ENCODE results near the gene ARHGAP31. TPM values are rescaled to one million over a fixed set of nuclear protein-coding genes. Genes with fewer than 3 reads are reported as not detected.

Gene ARHGAP31
- total RNA-seq, 6 experiments from 2014 or later = 1.6 to 8.7 (median 4.9) TPM

DNA sequence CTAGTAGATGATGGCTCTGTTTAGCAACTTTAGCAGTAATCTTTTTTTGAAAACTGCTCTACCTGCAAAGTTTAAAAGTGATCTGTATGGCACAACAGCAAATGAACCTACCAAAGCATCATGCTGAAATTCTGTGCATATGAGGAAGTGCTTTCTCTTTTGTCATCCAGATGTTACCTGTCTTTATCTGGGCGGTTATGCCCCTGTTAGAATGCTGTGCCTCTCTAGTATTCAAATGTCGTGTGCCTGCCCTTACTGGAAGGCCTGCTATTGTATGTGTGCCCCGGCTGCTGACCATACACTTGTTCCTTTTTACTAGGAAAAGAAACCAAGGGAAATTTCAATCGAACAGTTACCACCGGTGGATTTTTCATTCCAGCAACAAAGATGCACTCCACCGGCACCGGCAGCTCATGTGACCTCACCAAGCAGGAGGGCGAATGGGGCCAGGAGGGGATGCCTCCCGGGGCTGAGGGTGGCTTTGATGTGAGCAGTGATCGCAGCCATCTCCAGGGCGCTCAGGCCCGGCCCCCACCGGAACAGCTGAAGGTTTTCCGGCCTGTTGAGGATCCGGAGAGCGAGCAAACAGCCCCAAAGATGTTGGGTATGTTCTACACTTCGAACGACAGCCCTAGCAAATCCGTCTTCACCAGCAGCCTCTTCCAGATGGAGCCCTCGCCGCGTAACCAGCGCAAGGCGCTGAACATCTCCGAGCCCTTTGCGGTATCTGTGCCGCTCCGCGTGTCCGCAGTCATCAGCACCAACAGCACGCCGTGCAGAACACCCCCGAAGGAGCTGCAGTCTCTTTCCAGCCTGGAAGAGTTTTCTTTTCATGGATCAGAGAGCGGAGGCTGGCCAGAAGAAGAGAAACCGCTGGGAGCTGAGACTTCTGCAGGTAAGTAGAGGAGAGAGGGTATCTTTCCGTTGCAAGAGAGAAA, 107.6 kb downstream of the ARHGAP31 start:
- intact Hi-C loops (cut with DNase I) = no loop called here
- no peak for DNase-seq
- Histone ChIP-seq H3K36me3 (no peaks in the 10 kb centered on the region), H3K4me3 (no peak overlapping the region), H3K27ac (no peak overlapping the region), H3K9me3 (no peaks in the 10 kb centered on the region), H3K27me3 (no peaks in the 10 kb centered on the region), H3K4me1 (no peaks in the 10 kb centered on the region)
- ATAC-seq = no peak
- no peak for TF ChIP-seq POLR2A (IDR thresholded peaks at IDR 0.05)
- TF ChIP-seq, protein P1, sequence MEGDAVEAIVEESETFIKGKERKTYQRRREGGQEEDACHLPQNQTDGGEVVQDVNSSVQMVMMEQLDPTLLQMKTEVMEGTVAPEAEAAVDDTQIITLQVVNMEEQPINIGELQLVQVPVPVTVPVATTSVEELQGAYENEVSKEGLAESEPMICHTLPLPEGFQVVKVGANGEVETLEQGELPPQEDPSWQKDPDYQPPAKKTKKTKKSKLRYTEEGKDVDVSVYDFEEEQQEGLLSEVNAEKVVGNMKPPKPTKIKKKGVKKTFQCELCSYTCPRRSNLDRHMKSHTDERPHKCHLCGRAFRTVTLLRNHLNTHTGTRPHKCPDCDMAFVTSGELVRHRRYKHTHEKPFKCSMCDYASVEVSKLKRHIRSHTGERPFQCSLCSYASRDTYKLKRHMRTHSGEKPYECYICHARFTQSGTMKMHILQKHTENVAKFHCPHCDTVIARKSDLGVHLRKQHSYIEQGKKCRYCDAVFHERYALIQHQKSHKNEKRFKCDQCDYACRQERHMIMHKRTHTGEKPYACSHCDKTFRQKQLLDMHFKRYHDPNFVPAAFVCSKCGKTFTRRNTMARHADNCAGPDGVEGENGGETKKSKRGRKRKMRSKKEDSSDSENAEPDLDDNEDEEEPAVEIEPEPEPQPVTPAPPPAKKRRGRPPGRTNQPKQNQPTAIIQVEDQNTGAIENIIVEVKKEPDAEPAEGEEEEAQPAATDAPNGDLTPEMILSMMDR (IDR thresholded peaks at IDR 0.05) = no peak
- WGBS (ENCODE audit: insufficient coverage, low coverage, low lambda C conversion rate, missing lambda C conversion rate) = 67% methylated on average over 5 of the region's 36 CpGs

DNA sequence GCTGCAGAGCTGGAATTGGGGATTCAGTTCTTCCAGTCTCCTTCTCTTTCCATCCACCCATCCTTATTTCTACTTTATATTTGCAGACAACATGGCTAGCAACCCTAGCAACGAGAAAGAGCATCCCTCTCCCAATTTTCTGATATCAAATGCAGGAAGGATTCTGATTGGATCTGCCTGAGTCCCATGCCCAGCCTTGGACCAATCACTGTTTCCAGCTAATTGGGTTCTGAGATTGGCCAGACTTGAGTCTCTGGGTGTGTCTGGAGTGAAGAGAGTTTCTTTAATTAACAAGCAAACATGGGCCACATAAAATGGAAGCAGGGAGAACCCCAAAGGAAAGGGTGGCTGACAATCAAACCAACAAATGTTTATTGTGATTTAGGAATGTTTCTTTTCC, 108.6 kb downstream of the ARHGAP31 start:
- Histone ChIP-seq H3K36me3 (no peaks in the 10 kb centered on the region), H3K27ac (no peak overlapping the region), H3K4me3 (no peak overlapping the region), H3K9me3 (no peaks in the 10 kb centered on the region), H3K4me1 (no peaks in the 10 kb centered on the region), H3K27me3 (no peaks in the 10 kb centered on the region)
- ATAC-seq (no peak), DNase-seq (no peak)
- WGBS (ENCODE audit: insufficient coverage, low coverage, low lambda C conversion rate, missing lambda C conversion rate) = 46% methylated on average over 1 of the region's 1 CpG
- TF ChIP-seq, protein P1 (IDR thresholded peaks at IDR 0.05) = no peak
- no peak for TF ChIP-seq POLR2A (IDR thresholded peaks at IDR 0.05)
- intact Hi-C loops (cut with DNase I) = no loop called here

DNA sequence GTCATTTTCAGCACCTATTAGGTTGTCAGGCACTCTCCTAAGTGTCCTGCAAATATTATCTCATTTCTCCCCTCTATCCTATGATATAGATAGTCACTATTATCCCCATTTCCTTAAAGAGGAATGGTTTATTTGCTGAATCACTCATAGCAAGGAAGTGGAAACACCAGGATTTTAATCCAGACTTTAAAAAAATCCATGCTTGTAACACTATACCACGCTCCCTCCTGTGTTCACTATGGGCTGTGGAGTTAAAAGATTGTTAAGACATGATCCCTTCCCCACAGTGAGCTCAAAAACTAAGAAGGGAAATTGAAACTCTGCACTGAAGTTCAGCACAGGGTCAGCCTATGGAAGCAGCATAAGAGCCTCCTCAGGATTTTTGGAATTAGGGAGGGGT, 109.0 kb downstream of the ARHGAP31 start:
- no peak for ATAC-seq
- Histone ChIP-seq H3K4me3 (no peak overlapping the region), H3K27me3 (no peaks in the 10 kb centered on the region), H3K9me3 (no peaks in the 10 kb centered on the region), H3K36me3 (no peaks in the 10 kb centered on the region), H3K27ac (no peak overlapping the region), H3K4me1 (no peaks in the 10 kb centered on the region)
- WGBS (ENCODE audit: insufficient coverage, low coverage, low lambda C conversion rate, missing lambda C conversion rate) = 83% methylated on average over 1 of the region's 1 CpG
- DNase-seq = no peak
- TF ChIP-seq, protein P1 (IDR thresholded peaks at IDR 0.05) = no peak
- TF ChIP-seq POLR2A (IDR thresholded peaks at IDR 0.05) = no peak
- intact Hi-C loops (cut with DNase I) = no loop called here

DNA sequence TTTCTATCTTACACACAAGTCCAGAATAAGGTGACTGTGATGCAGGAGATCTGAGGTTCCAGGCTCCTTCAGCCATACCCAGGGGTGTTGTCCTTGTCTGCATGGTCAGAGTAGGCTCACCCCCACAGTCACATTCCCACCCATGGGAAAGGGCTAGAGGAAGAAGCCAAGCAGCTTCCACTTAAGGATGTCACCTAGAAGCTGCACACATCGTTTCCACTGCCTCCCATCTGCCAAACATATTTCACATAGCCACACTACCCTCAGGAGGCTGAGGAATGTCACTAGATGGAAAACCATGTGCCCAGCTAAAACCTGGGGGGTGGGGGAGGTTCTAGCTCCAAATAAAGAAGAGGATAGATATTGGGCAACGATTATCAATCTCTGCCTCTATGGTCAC, 111.1 kb downstream of the ARHGAP31 start:
- intact Hi-C loops (cut with DNase I) = no loop called here
- WGBS (ENCODE audit: insufficient coverage, low coverage, low lambda C conversion rate, missing lambda C conversion rate) = 67% methylated on average over 1 of the region's 2 CpGs
- no peak for DNase-seq
- no peak overlapping the region for H3K27ac ChIP-seq
- no peaks in the 10 kb centered on the region for H3K36me3 ChIP-seq
- no peaks in the 10 kb centered on the region for H3K9me3 ChIP-seq
- H3K4me3 ChIP-seq = no peak overlapping the region
- no peaks in the 10 kb centered on the region for H3K27me3 ChIP-seq
- ATAC-seq = no peak
- TF ChIP-seq, protein P1 (IDR thresholded peaks at IDR 0.05) = no peak
- no peak for TF ChIP-seq POLR2A (IDR thresholded peaks at IDR 0.05)
- no peaks in the 10 kb centered on the region for H3K4me1 ChIP-seq

All from right lobe of liver (tissue), 6 donors.